ENCODE results near the gene DGKI. TPM values are rescaled to one million over a fixed set of nuclear protein-coding genes. Genes with fewer than 3 reads are reported as not detected.

Gene DGKI
- total and polyA plus RNA-seq, 9 of the 15 experiments (the other 6 are each of a cell fraction or from before 2014, with no cell fraction given) = 0.11 to 0.54 (median 0.15) TPM; not detected in 5

DNA sequence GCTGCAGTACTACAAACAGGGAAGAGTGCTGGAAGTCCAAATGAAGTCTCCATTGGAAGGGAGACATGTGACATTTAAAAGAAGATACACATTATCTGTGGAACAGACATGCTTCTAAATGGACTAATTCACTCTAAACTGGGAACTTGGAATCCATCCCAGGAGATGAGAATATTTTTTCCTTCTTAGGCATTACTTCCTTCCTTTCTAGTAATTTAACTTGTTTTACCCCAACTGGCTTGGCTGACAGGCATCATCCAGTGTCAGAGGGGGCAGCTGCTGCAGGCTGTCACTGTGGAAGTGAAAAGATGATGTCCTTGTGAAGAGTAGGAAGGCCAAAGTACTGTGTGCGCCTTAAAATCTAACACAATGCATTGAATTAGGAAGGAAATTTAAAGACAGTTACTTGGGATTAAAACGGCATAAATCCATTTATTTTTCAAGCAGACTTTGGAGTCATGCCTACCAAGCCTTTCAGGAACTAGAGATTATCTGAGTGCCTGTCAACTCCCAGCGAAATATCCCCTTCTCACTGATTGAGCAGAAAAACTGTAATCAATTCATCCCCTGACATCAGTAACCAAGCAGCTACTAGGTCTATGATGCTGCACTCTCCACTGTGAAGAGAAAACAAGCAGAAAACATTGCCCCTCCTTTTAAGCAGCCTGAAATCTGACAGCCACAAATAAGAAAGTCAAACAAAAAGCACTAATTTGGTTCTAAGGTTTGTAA is 161.2 kb downstream of the DGKI start:
- TF ChIP-seq POLR2B (IDR thresholded peaks at IDR 0.05; ENCODE audit: low read depth, partially characterized antibody) (no peak), ZNF232 (CRISPR knock-in tag; IDR thresholded peaks at IDR 0.05) (no peak), ZBTB7A (IDR thresholded peaks at IDR 0.05; ENCODE audit: borderline replicate concordance, control insufficient read depth, low read depth, low read length) (no peak), PTBP1 (IDR thresholded peaks at IDR 0.05; ENCODE audit: low read depth, low read length) (no peak), XRCC4 (IDR thresholded peaks at IDR 0.05; ENCODE audit: extremely low read depth, insufficient read depth, insufficient read length) (no peak), EZH2 (IDR thresholded peaks at IDR 0.05; ENCODE audit: borderline replicate concordance, low read depth, low read length) (no peak), DPF2 (IDR thresholded peaks at IDR 0.05) (no peak), CBX8 (IDR thresholded peaks at IDR 0.05; ENCODE audit: borderline replicate concordance, extremely low read depth, low read depth, low read length, poor library complexity, severe bottlenecking) (no peak), OTX1 (CRISPR knock-in tag; IDR thresholded peaks at IDR 0.05) (no peak)
- Histone ChIP-seq H2AFZ (ENCODE audit: low read depth, low read length) (no peak overlapping the region), H3K9ac (ENCODE audit: insufficient read depth in 1 of 2, low read depth in 2 of 2, low read length in 2 of 2) (no peak overlapping the region), H3K4me1 (replicated peaks in 1 of 2; ENCODE audit: control insufficient read depth in 2 of 2, insufficient read depth in 2 of 2, low read length in 2 of 2) (no peaks in the 10 kb centered on the region), H3K4me2 (ENCODE audit: insufficient read depth, low read length) (no peak overlapping the region), H3K79me2 (ENCODE audit: control insufficient read depth, insufficient read depth, low read length) (no peaks in the 10 kb centered on the region), H3K36me3 (ENCODE audit: control insufficient read depth, insufficient read depth, low read length) (no peaks in the 10 kb centered on the region), H3K9me1 (ENCODE audit: control insufficient read depth, insufficient read depth, low read length) (no peaks in the 10 kb centered on the region), H4K20me1 (replicated peaks; ENCODE audit: control insufficient read depth, insufficient read depth, low read length) (no peaks in the 10 kb centered on the region), H3K4me3 (no peak overlapping the region), H3K9me3 (replicated peaks; ENCODE audit: control insufficient read depth, insufficient read depth, low read depth, low read length) (no peaks in the 10 kb centered on the region), H3K27me3 (ENCODE audit: control insufficient read depth in 2 of 2, insufficient read depth in 2 of 2, low read length in 2 of 2) (no peaks in the 10 kb centered on the region), H3K27ac (ENCODE audit: extremely low read depth, low read depth, low read length) (no peak overlapping the region)
- intact Hi-C loops (cut with micrococcal nuclease) = no loop called here
- POLR2A ChIA-PET = no interaction called here
- in situ Hi-C loops (cut with MboI) = no loop called here
- WGBS (ENCODE audit: insufficient coverage, low coverage, missing lambda C conversion rate) = 0% methylated on average over 3 of the region's 3 CpGs
- CTCF ChIA-PET (ENCODE audit: low intra/inter-chr PET ratio) = no interaction called here
- no TSS peak for BruUV-seq (replicated peaks)
- DNase-seq (ENCODE audit: extremely low read depth in 1 of 4, low spot score in 3 of 4) (no peak), FAIRE-seq (no peak), ATAC-seq (no peak)
